ENCODE results near the gene PPFIBP2. TPM values are rescaled to one million over a fixed set of nuclear protein-coding genes. Genes with fewer than 3 reads are reported as not detected.

Gene PPFIBP2
- total RNA-seq, 4 donors from 2014 or later: 64.3 to 91.9 (median 71.6) TPM

DNA sequence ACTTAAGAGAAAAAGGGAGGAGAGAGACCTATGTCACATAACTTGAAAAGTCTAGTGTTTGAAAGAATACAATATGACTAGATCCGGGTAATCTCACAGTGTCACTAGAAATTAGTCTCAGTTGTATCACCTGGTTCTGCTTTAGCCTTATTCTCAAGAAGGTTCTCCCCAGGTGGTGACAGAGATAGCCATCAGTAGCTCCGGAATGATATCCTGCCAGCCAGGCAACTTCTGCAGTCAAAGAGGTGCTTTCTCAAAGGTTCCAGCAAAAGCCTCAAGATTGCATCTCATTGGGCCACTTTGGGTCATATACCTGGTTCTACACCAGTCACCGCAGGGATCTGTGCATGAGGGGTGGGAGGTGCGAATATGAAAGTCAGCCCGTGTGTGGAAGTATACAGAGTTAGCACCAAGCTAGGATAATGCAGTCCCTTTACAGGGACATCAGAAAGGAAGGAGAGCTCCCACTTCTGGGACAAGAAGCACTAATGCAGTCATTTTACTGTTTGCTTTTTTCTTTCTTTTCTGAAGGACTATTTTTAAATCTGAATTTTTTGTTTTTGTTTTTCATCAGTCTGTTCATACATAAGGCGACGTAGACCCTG, 98.4 kb downstream of the PPFIBP2 start:
- TF ChIP-seq, protein P1, sequence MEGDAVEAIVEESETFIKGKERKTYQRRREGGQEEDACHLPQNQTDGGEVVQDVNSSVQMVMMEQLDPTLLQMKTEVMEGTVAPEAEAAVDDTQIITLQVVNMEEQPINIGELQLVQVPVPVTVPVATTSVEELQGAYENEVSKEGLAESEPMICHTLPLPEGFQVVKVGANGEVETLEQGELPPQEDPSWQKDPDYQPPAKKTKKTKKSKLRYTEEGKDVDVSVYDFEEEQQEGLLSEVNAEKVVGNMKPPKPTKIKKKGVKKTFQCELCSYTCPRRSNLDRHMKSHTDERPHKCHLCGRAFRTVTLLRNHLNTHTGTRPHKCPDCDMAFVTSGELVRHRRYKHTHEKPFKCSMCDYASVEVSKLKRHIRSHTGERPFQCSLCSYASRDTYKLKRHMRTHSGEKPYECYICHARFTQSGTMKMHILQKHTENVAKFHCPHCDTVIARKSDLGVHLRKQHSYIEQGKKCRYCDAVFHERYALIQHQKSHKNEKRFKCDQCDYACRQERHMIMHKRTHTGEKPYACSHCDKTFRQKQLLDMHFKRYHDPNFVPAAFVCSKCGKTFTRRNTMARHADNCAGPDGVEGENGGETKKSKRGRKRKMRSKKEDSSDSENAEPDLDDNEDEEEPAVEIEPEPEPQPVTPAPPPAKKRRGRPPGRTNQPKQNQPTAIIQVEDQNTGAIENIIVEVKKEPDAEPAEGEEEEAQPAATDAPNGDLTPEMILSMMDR (IDR thresholded peaks at IDR 0.05): no peak
- TF ChIP-seq POLR2A (IDR thresholded peaks at IDR 0.05): no peak
- Histone ChIP-seq H3K27ac (peak overlapping the region; percentile 33 to 81 (median 53)), H3K36me3 (peaks cover 0 to 4% of the 10 kb centered on the region in 2 donors), H3K27me3 (no peaks in the 10 kb centered on the region), H3K9me3 (no peaks in the 10 kb centered on the region), H3K4me3 (replicated peaks in 1 of 3) (no peak overlapping the region), H3K4me1 (peaks cover 18 to 20% of the 10 kb centered on the region in 2 donors)
- intact Hi-C loops (cut with DNase I): no loop called here
- 45% methylated on average over 7 of the region's 7 CpGs for WGBS, 2 donors
- DNase-seq: no peak

DNA sequence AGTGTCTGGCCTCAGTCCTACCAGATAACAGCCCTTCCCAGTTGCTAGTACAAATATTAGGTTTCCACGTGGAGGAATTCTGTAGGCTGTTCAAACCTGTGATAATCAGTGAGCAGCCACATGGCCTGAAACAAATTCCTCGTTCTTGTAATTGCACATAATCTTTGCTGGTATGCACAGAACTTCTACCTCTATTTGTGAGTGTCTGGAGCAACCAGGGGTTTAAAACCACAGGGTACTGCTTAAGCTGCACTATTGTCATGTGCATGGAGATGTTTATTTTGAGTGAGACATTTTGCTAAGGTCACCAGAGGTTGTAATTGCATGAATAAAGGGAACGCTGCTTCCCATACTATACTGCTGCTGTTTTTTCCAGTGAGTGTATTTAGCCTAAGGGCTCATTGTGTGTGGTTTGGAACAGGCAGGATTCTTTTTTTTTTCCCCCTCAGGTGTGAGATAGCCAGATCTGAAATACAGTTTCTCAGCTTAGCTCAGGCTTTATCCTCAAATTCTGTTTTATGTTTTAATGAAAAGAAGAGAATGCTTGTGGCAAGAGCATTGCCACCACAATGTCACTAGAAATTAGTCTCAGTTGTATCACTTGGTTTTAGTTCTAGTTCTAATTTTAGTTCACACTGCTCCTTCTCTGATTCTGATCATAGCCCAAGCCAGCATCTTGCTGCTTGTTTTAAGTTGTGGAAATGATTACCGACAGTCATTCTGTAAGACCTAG, 99.0 kb downstream of the PPFIBP2 start:
- WGBS, 2 donors: 33 to 40% methylated on average over 4 of the region's 4 CpGs
- no peak for DNase-seq
- H3K27ac ChIP-seq: peak overlapping the region; percentile 53 to 81 (median 58)
- H3K27me3 ChIP-seq: no peaks in the 10 kb centered on the region
- H3K4me1 ChIP-seq: peaks cover 18 to 22% of the 10 kb centered on the region in 2 donors
- no peaks in the 10 kb centered on the region for H3K9me3 ChIP-seq
- intact Hi-C loops (cut with DNase I): no loop called here
- H3K36me3 ChIP-seq: peaks cover 0 to 4% of the 10 kb centered on the region in 2 donors
- TF ChIP-seq, protein P1 (IDR thresholded peaks at IDR 0.05): no peak
- peak in 1 of 2 donors; percentile 14 for TF ChIP-seq POLR2A (IDR thresholded peaks at IDR 0.05)
- no peak overlapping the region for H3K4me3 ChIP-seq (replicated peaks in 1 of 3)

GRCh38 chr11:7613394-7613720, 99.6 kb downstream of the PPFIBP2 start:
- Histone ChIP-seq H3K4me1 (peaks cover 24 to 27% of the 10 kb centered on the region in 2 donors), H3K36me3 (peaks cover 0 to 4% of the 10 kb centered on the region in 2 donors), H3K27ac (peak overlapping the region; percentile 53 to 81 (median 58)), H3K9me3 (no peaks in the 10 kb centered on the region), H3K4me3 (replicated peaks in 1 of 3) (no peak overlapping the region), H3K27me3 (no peaks in the 10 kb centered on the region)
- TF ChIP-seq, protein P1 (IDR thresholded peaks at IDR 0.05): no peak
- TF ChIP-seq POLR2A (IDR thresholded peaks at IDR 0.05): no peak
- intact Hi-C loops (cut with DNase I): no loop called here
- DNase-seq: no peak
- 91 to 97% methylated on average over 4 of the region's 4 CpGs for WGBS, 2 donors

GRCh38 chr11:7614656-7615055, 100.9 kb downstream of the PPFIBP2 start:
- no peak for DNase-seq
- peaks cover 0 to 4% of the 10 kb centered on the region in 2 donors for H3K36me3 ChIP-seq
- no peaks in the 10 kb centered on the region for H3K9me3 ChIP-seq
- no peak for TF ChIP-seq POLR2A (IDR thresholded peaks at IDR 0.05)
- TF ChIP-seq, protein P1 (IDR thresholded peaks at IDR 0.05): no peak
- peaks cover 27 to 32% of the 10 kb centered on the region in 2 donors for H3K4me1 ChIP-seq
- no peaks in the 10 kb centered on the region for H3K27me3 ChIP-seq
- H3K27ac ChIP-seq: peak overlapping the region in 1 of 3 donors; percentile 81
- intact Hi-C loops (cut with DNase I): no loop called here
- H3K4me3 ChIP-seq (replicated peaks in 1 of 3): no peak overlapping the region

DNA sequence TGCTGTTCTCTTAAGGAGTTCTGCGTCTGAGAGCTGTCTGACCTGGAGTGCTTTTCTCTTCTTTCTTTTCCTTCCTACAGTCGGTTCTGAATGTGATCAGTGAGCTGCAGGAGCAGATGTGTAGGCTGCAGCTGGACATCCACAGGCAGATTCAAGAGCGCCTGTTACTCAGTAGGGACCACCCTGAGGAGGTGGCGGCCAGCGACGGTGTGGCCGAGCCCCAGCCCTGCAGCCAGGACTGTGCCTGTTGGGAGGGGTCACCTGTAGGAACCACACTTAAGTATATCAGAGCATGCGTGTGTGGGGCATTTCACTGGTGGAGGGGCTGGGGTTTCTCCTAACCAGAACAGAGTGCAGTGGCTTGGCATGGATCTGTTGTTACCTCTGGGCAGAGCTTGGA, 103.2 kb downstream of the PPFIBP2 start:
- peaks cover 26 to 29% of the 10 kb centered on the region in 2 donors for H3K4me1 ChIP-seq
- peak overlapping the region in 1 of 3 donors; percentile 21 for H3K27ac ChIP-seq
- H3K27me3 ChIP-seq: no peaks in the 10 kb centered on the region
- intact Hi-C loops (cut with DNase I): no loop called here
- no peak overlapping the region for H3K4me3 ChIP-seq (replicated peaks in 1 of 3)
- no peak for DNase-seq
- WGBS, 2 donors: 92% methylated on average over 7 to 8 of the region's 8 CpGs
- peaks cover 1 to 8% of the 10 kb centered on the region in 2 donors for H3K36me3 ChIP-seq
- H3K9me3 ChIP-seq: no peaks in the 10 kb centered on the region
- TF ChIP-seq, protein P1 (IDR thresholded peaks at IDR 0.05): no peak
- TF ChIP-seq POLR2A (IDR thresholded peaks at IDR 0.05): no peak

All from thyroid gland (tissue), 4 donors.